IPS DF 6.9 (cell line): ENCODE measurements around the gene NTHL1.

Experiments used
- DNase-seq: peaks from one replicate; pipeline ENCODE4 v3.0.0-alpha.2; 2013; ENCODE audit warnings: low read depth, low spot score
- H3K27ac ChIP-seq: one replicate; pipeline ENCODE4 v1.5.1; 2013; ENCODE audit warnings: low read length, control low read depth
- H3K27me3 ChIP-seq: 2 replicates; pipeline ENCODE4 v1.6.1; 2013; ENCODE audit warnings: mild to moderate bottlenecking, low read length; ENCODE audit not compliant: control insufficient read depth, insufficient read depth
- H3K36me3 ChIP-seq: 2 replicates; pipeline ENCODE4 v1.6.1; 2013; ENCODE audit warnings: low read length; ENCODE audit not compliant: control insufficient read depth, insufficient read depth
- H3K4me1 ChIP-seq: 2 replicates; pipeline ENCODE4 v1.6.1; 2013; ENCODE audit warnings: low read length; ENCODE audit not compliant: control insufficient read depth, insufficient read depth
- H3K4me3 ChIP-seq: 2 replicates; pipeline ENCODE4 v1.5.1; 2013; ENCODE audit warnings: mild to moderate bottlenecking, low read length
- H3K9me3 ChIP-seq: 2 replicates; pipeline ENCODE4 v1.6.1; 2013; ENCODE audit warnings: low read length, inconsistent platforms; ENCODE audit not compliant: control insufficient read depth, insufficient read depth
- WGBS: extraction: QIAGEN DNeasy Blood & Tissue Kit; methylation state at CpG from one replicate; pipeline ENCODE4 v1.1.7; 2013; ENCODE audit warnings: mixed read lengths, missing lambda C conversion rate; ENCODE audit not compliant: insufficient read length, insufficient coverage; 5-methylcytosine and 5-hydroxymethylcytosine counted together

The NTHL1 gene

DNA sequence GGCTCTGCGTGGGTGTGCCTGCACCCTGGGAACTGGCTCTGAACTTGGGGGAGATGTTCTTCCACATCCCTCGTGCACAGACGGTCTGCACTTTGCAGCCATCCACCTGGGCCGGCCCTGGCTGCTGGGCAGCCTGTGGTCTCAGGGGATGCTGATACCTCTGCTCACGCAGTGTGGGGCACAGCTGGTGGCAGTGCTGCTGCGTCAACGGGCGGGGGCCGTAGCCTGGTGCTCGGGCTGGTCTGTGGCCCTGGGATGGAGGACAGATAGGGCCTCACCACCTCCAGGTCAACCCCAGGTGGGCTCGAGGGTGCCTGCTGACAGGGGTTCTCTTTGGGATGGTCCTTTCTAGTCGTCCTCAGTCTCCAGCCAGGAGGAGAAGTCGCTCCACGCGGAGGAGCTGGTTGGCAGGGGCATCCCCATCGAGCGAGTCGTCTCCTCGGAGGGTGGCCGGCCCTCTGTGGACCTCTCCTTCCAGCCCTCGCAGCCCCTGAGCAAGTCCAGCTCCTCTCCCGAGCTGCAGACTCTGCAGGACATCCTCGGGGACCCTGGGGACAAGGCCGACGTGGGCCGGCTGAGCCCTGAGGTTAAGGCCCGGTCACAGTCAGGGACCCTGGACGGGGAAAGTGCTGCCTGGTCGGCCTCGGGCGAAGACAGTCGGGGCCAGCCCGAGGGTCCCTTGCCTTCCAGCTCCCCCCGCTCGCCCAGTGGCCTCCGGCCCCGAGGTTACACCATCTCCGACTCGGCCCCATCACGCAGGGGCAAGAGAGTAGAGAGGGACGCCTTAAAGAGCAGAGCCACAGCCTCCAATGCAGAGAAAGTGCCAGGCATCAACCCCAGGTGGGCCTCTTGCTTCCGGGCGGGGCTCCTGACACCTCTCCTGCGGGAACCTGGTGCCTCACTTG, 36.5 kb upstream of the NTHL1 start:
- no peak overlapping the region for H3K4me3 ChIP-seq

GRCh38 chr16:2083409-2083808, 35.8 kb upstream of the NTHL1 start:
- peaks cover 27% of the 10 kb centered on the region for H3K36me3 ChIP-seq
- no peak overlapping the region for H3K4me3 ChIP-seq
- no peaks in the 10 kb centered on the region for H3K27me3 ChIP-seq
- no peak overlapping the region for H3K27ac ChIP-seq
- WGBS, result no CpG with 5 or more reads among the region's 19 CpGs
- no peak for DNase-seq
- no peaks in the 10 kb centered on the region for H3K9me3 ChIP-seq
- no peaks in the 10 kb centered on the region for H3K4me1 ChIP-seq

More for the DNA sequence above, 36.5 kb upstream of the NTHL1 start:
- H3K27me3 ChIP-seq, result no peaks in the 10 kb centered on the region
- no peak for DNase-seq
- peaks cover 32% of the 10 kb centered on the region for H3K36me3 ChIP-seq
- WGBS, result no CpG with 5 or more reads among the region's 44 CpGs
- no peaks in the 10 kb centered on the region for H3K4me1 ChIP-seq
- H3K27ac ChIP-seq, result no peak overlapping the region
- H3K9me3 ChIP-seq, result no peaks in the 10 kb centered on the region

GRCh38 chr16:2082983-2083364, 35.3 kb upstream of the NTHL1 start:
- Histone ChIP-seq H3K27ac (no peak overlapping the region), H3K4me1 (no peaks in the 10 kb centered on the region), H3K27me3 (no peaks in the 10 kb centered on the region), H3K4me3 (no peak overlapping the region), H3K36me3 (peaks cover 27% of the 10 kb centered on the region), H3K9me3 (no peaks in the 10 kb centered on the region)
- no peak for DNase-seq
- no CpG with 5 or more reads among the region's 16 CpGs for WGBS

- Histone ChIP-seq H3K27me3 (no peaks in the 10 kb centered on the region), H3K4me3 (no peak overlapping the region), H3K36me3 (peaks cover 22% of the 10 kb centered on the region), H3K27ac (no peak overlapping the region), H3K4me1 (no peaks in the 10 kb centered on the region), H3K9me3 (no peaks in the 10 kb centered on the region)
- no CpG with 5 or more reads among the region's 32 CpGs for WGBS
- no peak for DNase-seq
Observed at GRCh38 chr16:2082171-2082982, 34.7 kb upstream of the NTHL1 start.

DNA sequence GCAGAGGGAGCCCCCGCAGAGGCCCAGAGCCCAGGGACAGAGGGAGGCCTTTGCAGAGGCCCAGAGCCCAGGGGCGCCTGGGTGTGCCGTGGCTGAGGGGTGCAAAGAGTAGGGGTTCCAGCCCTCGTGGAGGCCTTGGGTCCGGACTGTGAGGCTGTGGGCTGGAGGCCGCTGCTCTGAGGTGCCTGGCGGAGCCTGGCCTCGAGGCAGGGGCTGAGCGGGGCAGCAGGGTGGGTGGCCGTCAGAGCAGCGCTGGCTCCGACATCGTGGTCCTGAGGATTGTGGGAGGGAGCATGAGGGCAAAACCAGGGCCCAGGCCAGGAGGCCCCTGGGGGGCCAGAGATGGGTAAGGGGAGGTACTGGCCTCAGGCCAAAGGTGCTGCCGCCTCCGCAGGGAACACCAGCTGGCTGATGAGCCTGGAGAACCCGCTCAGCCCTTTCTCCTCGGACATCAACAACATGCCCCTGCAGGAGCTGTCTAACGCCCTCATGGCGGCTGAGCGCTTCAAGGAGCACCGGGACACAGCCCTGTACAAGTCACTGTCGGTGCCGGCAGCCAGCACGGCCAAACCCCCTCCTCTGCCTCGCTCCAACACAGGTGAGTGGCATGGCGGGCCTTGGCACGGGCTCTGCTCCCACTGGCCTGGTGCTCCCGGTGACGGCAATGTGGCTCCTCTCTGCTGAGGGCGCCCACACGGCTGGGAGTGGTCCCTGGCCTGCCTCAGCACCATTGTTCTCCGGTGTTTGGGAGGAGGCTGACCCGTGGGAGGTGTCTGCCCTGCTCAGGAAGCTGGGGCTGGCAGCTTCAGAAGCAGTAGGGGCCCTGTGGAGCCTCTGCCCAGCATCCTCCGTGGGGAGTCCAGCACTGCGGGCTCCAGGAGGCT, 33.8 kb upstream of the NTHL1 start:
- no peak for DNase-seq
- no peaks in the 10 kb centered on the region for H3K4me1 ChIP-seq
- no CpG with 5 or more reads among the region's 35 CpGs for WGBS
- H3K4me3 ChIP-seq, result no peak overlapping the region
- no peaks in the 10 kb centered on the region for H3K27me3 ChIP-seq
- H3K9me3 ChIP-seq, result no peaks in the 10 kb centered on the region
- peaks cover 16% of the 10 kb centered on the region for H3K36me3 ChIP-seq
- H3K27ac ChIP-seq, result no peak overlapping the region

DNA sequence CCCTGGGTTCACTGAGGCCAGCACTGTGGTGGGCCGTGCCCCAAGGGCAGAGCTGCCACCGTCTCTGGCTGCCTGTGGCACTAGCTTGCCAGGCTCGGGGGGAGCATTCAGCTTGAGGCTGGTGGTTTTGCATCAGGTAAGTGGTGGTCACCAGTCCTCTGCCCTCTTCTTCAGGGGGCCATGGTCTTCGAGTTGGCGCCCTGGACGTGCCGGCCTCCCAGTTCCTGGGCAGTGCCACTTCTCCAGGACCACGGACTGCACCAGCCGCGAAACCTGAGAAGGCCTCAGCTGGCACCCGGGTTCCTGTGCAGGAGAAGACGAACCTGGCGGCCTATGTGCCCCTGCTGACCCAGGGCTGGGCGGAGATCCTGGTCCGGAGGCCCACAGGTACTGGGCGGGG, 32.4 kb upstream of the NTHL1 start:
- DNase-seq, result no peak
- Histone ChIP-seq H3K27ac (no peak overlapping the region), H3K4me3 (no peak overlapping the region), H3K36me3 (peaks cover 11% of the 10 kb centered on the region), H3K4me1 (no peaks in the 10 kb centered on the region), H3K27me3 (no peaks in the 10 kb centered on the region), H3K9me3 (no peaks in the 10 kb centered on the region)
- no CpG with 5 or more reads among the region's 16 CpGs for WGBS

DNA sequence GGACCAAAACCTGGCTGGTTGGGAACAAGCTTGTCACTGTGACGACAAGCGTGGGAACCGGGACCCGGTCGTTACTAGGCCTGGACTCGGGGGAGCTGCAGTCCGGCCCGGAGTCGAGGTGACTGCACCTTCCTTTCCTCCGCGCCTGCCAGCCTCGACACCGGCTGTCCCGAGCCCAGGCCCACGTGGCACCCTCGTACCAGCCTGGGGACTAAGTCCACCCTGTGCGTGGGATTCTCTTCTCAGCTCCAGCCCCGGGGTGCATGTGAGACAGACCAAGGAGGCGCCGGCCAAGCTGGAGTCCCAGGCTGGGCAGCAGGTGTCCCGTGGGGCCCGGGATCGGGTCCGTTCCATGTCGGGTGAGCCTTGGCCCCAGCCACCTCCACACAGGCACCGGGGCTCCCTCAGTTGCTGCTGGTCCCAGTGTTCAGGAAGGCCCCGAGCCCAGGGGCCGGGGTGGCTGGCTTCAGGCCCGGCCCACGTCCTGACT, 31.7 kb upstream of the NTHL1 start:
- no peak for DNase-seq
- peaks cover 11% of the 10 kb centered on the region for H3K36me3 ChIP-seq
- no CpG with 5 or more reads among the region's 30 CpGs for WGBS
- no peaks in the 10 kb centered on the region for H3K9me3 ChIP-seq
- H3K27ac ChIP-seq, result no peak overlapping the region
- no peaks in the 10 kb centered on the region for H3K27me3 ChIP-seq
- H3K4me1 ChIP-seq, result no peaks in the 10 kb centered on the region
- H3K4me3 ChIP-seq, result no peak overlapping the region

- Histone ChIP-seq H3K4me1 (no peaks in the 10 kb centered on the region), H3K9me3 (no peaks in the 10 kb centered on the region), H3K27ac (no peak overlapping the region), H3K36me3 (peaks cover 17% of the 10 kb centered on the region), H3K27me3 (no peaks in the 10 kb centered on the region), H3K4me3 (no peak overlapping the region)
- WGBS, result no CpG with 5 or more reads among the region's 23 CpGs
- no peak for DNase-seq
Observed at GRCh38 chr16:2078691-2079090, 31.1 kb upstream of the NTHL1 start.

- no peak for DNase-seq
- Histone ChIP-seq H3K4me1 (no peaks in the 10 kb centered on the region), H3K4me3 (no peak overlapping the region), H3K36me3 (peaks cover 23% of the 10 kb centered on the region), H3K27ac (no peak overlapping the region), H3K27me3 (no peaks in the 10 kb centered on the region), H3K9me3 (no peaks in the 10 kb centered on the region)
- no CpG with 5 or more reads among the region's 7 CpGs for WGBS
Observed at GRCh38 chr16:2078096-2078495, 30.5 kb upstream of the NTHL1 start.

DNA sequence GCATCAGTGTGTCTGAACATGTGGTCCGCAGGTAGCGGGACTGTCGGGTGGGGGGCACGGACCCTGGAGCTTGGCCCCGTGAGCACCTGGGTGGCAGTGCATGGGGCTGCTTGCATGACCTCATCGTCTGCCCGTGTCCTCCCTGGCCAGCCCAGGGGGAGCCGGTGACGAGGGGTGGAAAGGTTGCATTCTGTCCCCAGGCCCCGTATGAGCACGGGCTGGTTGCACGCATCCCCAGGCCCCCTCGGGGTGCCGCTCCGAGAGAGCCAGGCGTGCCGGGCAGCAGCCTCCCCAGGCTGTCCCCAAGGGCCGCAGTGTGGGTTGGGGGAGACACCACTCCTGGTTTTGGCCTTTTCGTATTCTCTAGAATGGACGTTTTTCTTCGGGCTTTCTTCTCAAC, 30.1 kb upstream of the NTHL1 start:
- H3K27me3 ChIP-seq, result no peaks in the 10 kb centered on the region
- no peaks in the 10 kb centered on the region for H3K4me1 ChIP-seq
- H3K27ac ChIP-seq, result no peak overlapping the region
- no peaks in the 10 kb centered on the region for H3K9me3 ChIP-seq
- WGBS, result no CpG with 5 or more reads among the region's 21 CpGs
- H3K4me3 ChIP-seq, result no peak overlapping the region
- peaks cover 25% of the 10 kb centered on the region for H3K36me3 ChIP-seq
- DNase-seq, result no peak
